NCI-H345 treated with DMSO at 0.1 percent for 48 hours (cell line): ENCODE measurements around the gene OR51E1.

ENCODE experiments used
- DNase-seq: peaks from one replicate; lab custom pipeline; 2025; ENCODE audit not compliant: unreplicated experiment; lab: John Stamatoyannopoulos, UW

Gene OR51E1

GRCh38 chr11:4704790-4705334 is 61.1 kb downstream of the OR51E1 start:
- DNase-seq, result peak; percentile 79
